NCI-H345 (cell line): ENCODE results near the gene SV2C.
"Not testable (repeated sequence)": the region's sequence is repeated elsewhere in the genome, so short reads cannot be mapped to it uniquely, and the experiment has no call there.

Experiments used
- DNase-seq: peaks from one replicate; lab custom pipeline; 2025; lab: John Stamatoyannopoulos, UW

The SV2C gene

DNA sequence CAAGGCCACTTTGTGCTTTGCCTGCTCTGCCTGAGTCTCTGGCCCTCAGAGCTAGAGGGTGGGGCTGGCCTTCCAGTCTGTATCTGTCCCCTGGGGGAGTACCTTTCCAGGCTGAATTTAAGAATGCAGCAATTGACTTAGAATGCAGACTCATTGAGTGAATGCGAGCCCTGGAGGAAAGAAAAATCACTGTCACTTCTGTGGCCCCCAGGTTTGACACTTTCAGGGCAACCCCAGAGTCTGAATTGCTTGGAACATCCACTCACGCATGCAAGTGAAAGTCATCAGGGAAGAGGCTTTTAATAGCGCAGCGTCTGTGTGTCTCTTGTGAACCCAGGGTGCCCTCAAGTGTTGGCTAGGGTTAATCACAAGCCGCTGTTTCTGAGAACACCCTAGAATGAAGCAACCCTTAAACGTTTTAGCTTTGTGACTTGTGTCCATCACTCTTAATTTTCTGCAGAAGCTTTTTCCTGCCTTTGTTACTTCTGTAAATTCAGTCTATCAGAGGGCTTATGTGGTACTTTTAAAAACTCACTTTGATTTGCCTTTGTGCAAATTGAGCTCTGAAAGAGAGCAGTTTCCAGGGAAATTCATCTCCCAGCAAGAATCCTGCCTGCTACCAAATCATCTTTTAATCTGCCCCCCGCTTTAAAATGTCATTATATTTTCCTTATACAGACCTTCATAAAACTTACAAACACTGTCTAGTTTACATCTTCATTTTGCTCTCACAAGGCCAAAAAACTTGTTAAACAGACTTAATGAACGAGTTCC is 173.1 kb downstream of the SV2C start:
- DNase-seq = peak; percentile 53

DNA sequence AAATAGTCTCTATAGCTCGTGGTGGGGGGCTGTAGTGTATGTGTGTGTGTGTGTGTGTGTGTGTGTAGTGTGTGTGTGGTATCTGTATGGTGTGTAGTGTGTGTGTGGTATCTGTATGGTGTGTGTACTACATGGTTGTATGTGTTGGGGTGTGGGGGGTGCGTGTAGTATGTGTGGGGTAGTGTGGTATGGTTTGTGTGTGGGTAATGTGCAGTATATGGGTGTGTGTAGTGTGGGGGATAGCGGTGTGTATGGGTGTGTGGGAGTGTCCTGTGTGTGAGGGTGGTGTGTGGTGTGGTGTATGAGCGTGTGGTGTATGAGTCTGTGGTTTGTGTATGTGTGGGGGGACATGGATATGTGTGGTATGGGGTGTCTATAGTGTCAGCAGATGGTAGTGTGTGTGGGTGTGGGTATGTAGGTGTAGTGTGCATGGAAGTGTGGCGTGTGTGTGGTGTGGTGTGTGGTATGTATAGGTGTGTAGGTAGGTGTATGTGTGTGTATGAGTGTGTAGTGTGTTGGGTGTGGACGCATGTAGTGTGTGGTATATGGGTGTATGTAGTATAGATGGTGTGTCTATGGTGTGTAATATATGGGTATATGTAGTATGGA is 174.1 kb downstream of the SV2C start:
- DNase-seq = no peak

DNA sequence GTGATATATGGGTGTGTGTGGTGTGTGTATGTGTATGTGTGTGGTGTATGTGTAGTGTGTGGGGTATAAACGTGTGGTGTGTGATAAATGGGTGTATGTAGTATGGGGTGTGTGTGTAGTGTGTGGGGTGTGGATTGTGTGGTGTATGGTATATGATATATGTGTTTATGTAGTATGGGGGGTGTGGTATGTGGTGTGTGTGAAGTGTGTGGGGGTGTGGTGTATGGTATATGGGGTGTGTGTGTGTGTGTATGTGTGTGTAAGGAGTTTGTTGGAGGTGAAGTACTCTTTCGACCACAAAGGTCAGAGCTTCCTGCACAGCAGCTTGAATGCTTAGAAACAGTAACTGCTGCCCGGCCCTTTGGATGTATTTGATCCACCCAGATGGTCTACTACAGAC is 174.7 kb downstream of the SV2C start:
- DNase-seq = no peak

DNA sequence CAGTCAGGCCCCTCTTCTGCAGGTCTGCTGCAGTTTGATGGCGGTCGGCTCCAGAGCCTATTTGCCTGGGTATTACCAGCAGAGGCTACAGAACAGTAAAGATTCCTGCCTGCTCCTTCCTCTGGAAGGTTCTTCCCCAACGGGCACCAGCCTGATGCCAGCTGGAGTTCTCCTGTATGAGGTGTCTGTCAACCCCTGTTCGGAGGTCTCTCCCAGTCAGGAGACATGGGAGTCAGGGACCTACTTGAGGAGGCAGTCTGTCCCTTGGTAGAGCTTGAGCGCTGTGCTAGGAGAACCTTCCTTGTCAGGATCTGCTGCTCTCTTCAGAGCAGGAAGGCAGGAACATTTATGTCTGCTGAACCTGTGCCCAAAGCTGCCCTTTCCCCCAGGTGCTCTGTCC is 181.5 kb downstream of the SV2C start:
- no peak for DNase-seq

DNA sequence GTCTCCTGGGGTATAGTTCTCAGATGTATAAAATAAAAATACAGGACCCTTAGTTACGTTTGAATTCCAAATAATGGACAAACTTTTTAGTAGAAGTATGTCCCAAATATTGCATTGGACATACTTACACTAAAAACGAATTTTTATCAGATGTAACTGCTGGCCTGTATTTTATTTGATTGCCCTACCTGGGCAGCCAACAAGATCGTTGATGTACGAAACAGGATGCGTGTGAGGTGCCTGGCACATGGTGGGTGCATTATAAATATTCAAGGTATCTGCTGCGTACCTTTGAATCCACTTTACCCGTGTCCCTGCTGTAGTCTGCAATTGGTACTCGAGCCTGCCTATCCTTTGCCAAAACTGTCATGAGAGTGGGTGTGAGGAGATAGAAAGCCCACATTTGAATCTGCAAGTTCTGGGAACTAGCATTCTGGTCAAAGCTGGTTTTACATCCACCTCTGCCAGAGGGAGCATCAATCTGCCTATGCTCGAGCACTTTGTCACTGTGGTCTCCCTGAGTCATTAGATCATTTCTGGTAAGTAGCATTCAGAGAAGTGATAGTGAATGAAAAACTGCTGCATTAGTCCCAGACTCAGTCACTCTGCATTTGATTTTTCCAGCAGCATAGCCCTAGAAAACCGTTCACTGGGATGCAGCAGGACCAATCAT is 186.2 kb downstream of the SV2C start:
- DNase-seq = no peak

DNA sequence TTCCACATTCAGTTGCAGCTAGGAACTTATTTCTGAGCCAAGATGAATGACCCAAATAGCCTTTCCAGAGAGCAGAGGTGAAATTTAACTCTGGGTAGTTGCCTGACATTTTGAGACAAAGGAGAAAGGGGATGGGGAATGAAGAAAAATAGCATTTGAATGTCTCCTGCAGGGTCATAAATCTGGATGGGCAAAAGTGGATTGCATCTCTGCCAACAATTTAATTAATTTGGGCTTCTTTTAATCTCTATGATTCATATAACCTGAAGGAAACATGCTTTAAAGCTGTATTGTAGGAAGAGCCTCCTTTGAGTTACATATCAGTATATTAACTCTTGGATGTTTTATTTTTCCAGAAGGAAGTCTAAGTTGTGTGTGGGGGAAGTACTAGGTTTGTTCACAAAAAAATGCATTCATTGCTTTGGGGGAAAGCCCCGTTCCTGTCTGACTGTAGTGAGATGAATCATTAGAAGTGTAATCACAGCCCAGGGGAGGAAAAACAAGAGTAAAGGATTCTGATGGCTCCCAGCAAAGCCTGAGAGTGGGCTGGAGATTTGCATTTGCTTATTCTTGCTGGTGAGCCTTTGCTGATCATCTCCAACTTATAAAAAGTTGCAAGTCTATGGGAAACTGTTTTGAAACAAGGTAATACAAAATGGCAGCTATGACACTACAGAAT is 186.9 kb downstream of the SV2C start:
- DNase-seq = no peak

DNA sequence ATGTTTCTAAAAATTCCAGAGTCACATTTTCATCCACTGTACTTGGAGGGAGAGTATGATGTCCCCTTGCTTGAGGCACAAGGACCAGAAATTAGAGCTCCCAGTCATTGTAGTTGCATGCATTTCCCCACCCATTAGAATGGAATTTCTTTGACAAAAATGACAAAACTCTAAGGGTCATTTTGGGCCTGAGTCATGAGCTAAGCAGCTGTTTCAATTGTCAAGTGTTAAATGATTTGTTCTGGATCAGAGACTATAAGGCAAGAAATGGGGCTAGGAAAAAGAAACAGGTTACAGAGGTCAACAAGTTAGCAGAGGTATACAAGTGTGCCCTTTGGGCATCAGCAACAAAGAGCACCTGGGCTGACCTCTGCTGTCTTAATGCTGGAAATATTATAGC is 188.7 kb downstream of the SV2C start:
- no peak for DNase-seq

DNA sequence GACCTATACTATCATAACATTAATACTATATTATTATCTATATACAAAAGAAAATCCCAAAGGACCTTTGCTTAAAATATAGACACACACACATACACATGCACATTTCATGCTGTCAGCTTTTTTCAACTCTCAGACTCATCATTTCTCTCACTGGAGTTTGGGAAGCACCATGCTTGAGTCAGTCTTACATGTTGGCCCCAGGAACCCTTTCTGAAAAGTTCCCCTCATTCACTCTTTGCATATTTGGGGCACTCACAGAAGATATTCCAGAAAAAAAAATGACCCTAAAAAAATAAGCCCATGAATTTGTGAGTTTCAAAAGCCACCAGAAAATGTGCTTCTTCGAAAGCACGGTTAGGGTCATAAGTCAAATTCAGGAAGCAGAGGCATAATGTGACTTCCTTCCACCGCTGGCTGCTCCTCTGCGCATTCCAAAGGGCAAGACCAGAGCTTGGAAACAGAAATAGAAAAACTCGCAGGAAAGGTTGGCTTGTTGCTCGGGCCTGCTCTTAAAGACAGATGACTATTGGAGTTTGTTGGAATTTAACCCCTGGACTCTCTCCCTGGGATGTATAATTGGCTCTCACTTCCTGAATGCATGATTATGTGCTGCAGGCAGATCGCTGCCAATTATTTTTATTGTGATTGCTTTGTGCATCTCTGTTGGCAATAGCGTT is 190.2 kb downstream of the SV2C start:
- DNase-seq = no peak

DNA sequence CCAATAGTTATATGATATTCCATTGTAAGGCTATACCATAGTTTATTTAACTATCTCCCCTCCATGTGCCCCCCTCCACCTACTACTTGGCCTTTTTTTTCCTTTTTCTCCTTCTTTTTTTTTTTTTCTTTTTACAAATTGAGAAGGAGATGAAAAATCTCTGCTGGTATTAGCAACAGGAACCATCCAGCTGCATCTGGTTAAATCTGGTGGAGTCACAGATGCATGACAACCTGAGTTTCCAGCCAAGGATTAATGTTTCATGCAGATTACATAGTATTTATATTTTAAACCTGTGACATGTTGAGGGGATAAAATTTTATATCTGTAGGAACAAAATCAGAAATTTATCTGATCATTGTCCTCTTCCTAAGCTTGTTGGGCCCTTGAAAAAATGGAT is 191.4 kb downstream of the SV2C start:
- no peak for DNase-seq

DNA sequence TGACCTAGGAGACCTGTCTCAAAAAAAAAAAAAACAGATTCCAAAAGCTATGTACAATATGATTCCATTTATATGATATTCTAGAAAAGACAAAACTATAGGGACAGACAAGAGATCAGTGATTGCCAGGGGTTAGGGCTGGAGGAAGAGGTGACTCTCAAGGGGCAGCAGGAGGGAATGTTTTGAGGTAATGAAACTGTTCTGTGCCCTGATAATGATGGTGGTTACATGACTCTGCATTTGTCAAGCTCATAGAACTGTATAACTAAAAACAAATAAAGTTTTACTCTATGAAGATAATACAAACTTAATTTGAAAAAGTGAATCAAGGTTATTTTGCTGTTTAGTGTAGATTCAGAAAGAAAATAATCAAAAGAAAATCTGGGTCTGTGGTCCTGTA is 194.6 kb downstream of the SV2C start:
- DNase-seq = no peak

DNA sequence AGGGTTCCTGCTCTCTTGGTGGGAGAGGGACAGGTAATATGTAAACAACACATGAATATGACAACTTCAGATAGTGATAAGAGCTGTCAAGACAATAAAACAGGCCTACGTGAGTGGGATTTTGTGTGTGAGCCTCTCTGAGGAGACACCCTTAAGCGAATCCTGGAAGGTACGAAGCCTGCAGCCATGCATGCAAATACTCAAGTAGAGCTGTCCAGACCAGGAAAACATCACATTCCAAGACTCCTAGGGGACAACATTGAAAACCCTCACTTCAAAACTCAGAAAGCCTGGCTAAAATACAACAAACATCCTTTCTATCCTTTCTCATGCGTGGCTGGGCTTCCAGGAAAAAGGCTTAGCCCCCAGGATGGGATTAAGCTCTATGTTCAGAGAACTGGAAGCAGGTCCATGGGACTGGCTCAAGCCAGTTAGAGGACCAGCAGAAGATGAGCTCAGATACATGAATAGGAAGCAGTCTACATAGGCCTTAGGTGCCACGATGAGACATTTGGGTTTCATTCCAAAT is 195.1 kb downstream of the SV2C start:
- DNase-seq = no peak

DNA sequence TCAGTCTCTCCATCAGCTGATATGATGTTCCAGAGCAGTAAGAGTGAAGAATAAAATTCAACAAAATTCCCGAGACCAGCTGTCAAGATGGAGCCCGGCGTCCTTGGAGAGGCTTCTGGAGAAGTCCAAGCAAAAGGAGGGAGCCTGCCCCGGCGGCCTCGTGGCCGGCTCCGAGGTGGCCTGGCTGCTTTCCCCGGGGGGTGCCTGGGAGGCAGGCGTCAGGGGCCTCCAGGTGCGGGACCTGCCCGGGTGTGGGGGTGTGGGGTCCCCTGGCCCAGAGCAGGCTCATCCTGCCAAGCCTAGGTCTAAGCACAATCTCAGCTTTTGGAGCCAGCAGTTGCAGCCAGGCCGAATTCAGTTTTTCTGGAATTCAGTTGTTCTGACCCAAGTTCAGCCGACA is 197.3 kb downstream of the SV2C start:
- DNase-seq = no peak

DNA sequence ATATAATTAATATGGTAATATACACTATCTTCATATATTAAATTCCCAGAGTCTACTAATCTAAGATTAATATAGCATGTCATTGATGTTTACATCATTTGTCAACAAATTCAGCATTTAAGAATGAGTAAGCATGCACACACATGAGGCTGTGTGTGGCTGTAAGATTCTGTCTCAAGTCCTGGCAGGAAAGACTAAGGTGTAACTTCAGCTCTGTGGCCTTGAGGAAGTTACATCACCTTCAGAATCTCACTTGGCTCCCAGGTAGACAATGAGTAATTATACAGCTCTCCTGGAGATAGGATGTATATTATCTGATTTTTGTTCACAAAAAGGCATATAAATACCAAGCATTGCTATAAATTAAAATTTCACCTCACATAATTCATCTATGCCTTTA is 200.5 kb downstream of the SV2C start:
- DNase-seq = no peak

DNA sequence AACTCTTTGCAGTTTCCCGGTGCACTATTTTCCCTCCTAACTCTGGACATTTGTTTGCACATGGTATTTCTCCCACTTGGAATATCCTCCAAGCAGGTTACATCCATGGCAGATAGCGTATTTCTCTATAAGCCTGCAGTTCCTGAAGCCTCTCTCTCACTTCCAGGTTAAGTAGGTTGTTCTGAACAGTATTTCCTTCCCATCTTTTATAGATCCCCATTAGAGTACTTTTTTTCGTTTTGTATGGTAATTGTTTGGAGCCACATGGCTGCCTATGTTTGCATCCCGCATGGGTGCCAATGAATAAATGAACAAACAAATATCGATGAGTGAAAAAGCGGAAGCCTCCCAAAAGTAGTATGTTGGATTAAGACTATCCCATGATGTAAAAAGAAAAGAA is 206.5 kb downstream of the SV2C start:
- no peak for DNase-seq

DNA sequence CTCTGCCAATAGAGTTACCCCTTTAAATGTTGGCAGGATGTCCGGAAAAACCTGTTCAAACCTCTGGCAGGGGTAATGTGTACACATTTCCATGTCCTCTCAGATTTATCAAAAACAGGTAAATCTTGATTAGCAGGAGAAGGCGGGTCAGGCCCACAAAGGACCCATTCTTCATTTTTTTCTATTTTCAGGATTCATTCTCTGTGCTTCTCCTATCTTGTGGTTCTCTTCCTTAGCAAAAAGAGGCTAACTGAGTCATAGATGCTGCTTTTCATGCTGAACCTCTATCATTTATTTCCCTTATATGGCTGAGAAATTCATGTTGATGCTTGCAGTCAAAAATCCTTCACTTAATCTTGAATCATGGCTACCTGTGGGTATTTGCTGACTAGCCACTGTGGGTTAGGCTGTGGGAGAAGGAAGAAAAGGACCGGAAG is 207.2 kb downstream of the SV2C start:
- no peak for DNase-seq

DNA sequence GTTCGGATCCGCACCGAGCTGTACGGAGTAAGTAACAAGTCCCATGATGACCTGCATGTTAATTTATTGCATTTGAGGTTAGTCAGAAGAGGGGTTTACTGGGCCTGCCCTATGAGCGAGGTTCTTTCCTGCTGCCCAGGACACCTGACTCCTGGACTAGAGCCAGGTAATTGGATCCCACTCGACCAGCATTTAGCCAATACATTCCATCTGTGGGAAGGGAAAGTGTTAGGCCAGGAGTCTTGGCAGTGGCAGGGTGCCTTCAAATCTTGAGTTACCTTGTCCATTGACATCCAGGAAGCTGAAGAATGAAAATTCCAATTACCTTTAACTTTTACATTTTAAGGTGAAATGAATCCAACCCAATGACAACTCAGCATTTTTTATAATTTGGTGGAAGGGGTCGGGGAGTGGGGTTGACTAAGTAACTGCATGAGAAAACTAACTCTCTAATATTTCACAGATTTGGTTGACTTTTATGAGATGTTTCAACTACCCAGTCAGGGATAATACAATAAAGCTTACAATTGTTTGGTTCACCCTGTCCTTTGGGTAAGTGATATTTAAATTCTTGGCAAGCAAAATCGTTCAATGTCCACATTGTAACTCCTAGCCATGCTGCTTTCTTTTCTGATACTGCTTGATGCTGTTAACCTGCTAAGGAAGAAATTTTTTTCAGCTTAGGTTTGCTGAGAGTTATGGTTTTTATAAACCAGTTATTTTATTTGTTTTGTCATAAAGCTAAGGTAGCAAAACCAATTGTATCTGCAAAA is 208.3 kb downstream of the SV2C start:
- peak; percentile 1 for DNase-seq

DNA sequence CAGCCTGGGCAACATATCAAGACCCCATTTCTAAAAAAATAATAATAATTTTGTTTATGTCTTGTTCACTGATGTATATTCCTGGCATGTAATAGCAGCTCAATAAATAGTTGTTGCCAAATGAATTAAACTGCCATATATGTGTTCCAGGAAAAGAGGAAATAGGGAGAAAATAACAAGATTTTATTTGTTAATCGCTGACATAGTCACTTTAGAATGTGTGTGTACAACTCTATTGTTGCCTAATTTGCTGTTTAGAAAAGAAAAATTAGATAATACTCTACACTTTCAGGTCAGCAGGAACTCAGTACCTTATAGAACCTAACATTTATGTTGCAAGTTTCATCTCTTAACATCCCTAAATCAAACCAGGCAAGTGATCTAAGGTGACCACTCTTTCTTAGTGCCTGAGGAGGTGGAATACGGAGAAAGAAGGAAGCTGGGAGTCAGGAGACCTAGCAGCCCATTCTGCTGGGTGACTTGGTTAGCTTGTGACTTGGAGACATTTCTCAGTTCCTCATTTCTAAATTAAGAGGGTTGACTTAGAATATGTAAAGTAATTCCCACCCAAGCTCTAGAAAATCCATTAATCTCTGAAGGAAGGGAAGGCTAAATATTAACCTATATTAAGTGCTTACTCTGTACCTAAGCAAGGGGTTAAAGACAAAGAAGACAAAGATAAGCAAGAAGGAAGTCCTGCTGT is 209.6 kb downstream of the SV2C start:
- no peak for DNase-seq

DNA sequence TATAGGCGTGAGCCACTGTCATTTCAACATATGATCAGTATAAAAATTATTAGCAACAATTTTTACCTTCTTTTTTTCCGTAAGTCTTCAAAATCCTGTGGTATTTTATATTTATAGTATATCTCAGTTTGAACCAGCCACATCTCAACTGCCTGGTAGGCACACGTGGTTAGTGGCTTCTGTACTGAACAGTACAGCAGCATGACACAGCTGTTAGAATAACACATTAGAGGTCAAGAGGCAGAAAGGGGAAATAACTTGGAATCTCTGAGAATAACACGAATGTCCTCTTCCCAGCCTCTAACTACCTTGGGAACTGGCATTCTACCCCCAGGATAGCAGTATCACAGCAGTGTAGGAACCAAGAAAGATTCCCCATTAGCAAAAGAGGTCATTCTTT is 211.4 kb downstream of the SV2C start:
- no peak for DNase-seq

DNA sequence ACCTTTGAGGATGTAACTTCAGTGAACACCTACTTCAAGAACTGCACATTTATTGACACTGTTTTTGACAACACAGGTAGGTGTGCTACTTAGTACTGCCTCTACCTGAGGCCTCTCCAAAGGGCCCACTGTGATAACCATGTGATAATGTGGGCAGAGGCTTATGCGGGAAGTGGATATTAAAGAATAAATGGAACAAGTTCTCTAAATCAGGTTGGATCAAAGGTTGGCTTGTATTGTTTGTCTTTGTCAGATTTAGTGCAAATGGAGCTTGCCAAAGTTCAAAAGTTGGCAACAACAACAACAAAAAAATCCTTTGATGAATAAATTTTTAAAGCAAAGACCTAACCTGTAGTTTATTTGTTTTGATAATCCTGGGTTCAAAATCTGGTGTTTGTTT is 215.7 kb downstream of the SV2C start:
- no peak for DNase-seq

DNA sequence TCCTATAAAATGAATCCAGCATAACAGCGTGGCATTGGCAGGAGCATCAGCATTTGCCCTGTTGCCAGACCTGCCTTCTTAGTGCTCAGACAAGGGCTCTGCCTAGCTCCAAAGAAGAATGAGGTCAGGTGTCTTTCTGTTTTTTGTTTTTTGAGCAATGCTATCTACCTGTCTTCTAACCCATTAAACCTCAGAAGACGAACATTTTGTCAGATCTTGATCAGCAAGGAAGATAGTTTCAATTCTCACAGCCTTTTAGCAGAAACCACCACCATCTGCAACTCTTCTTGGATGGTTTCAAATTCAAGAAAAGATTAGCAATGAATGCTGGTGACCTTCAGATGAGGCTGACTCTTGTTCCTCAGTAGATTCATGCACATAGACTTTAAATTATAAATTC is 216.4 kb downstream of the SV2C start:
- no peak for DNase-seq

DNA sequence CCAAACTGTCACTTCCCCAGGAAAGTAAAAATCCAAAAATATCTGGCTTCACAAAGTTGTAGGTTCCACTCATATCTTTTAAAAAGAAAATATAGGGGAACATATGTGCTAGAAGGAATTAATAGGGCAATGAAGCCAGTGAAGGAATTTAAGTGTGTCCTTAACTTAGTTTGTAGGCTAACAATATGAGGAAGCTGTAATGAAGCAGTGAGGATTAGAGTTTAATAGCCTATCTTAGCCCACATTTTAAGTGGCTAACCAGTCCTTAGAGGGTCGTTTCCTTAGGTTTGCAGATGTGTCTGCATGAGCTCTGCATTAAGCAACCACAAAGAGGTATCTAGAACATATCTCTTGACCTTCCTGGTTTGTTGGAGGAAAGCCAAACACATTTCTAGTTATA is 218.7 kb downstream of the SV2C start:
- DNase-seq = not testable (repeated sequence)
